NCI-H510A treated with DMSO at 0.1 percent for 48 hours (cell line): Measurements from ENCODE around the gene NEK4.

Experiments
- DNase-seq: peaks from one replicate; lab custom pipeline; 2025; lab: John Stamatoyannopoulos, UW

NEK4 gene

DNA sequence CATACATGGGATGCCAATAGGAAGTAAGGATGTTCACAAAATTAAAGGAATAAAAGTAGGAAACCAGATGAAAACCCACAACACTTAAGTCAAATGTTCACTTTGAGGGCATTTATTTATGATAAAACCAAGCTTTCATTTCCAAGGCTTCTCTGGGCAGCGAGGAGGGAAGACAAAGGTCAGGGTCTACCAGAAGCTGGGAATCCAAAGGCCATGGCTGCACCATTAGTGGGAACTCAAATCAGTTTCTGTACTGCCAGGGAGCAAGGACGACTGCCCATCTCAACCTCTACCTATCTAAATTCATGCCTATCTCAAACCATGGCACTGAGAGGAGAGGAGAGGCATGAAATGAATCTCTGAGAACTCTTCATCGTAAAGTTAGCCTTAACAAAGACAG, 107.6 kb downstream of the NEK4 start:
- DNase-seq: no peak

- DNase-seq: no peak
Observed at GRCh38 chr3:52660046-52660445, 110.7 kb downstream of the NEK4 start.
